GM21423 (cell line): ENCODE data around the gene RGMB.

Experiments
- ATAC-seq: cut with Tn5 transposase; IDR thresholded peaks from one replicate; pipeline ENCODE4 v1.9.1; 2021; ENCODE audit warnings: mild to moderate bottlenecking, moderate library complexity; ENCODE audit not compliant: unreplicated experiment

Gene RGMB

DNA sequence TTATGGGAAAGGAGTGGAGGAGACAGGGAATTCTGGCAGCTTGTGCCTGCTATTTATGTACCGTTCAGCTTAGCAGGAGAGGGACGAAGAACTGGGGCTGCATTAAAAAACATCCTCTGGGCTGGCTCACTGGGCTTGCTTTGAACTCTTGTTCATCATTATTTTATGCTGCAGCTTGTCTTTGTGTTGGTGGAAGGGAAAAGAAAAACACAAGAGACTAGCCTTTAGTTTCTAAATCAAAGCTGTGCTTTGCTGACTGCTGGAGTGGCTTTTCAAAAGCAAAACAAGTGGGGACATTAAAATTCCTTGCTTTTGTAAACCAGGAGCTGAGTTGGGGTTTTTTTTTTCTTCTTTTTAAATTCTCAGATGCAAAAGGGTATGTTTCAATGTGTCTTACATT lies 5.9 kb upstream of the RGMB start:
- ATAC-seq = no peak

- ATAC-seq = peak; percentile 37
Measured at GRCh38 chr5:98768160-98768959, 5.1 kb upstream of the RGMB start.

DNA sequence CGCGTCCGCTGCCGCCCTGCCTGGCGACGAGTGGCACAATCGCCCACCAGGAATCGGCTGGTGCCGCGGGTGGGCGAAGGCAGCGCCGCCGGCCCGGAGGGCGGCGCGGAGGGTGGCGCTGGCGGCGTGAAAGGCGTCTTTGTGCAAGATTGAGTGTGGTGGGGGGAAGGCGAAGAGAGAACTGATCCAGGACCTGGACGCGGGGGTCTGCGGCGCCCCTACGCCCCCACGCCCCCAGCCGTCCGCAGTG lies 4.6 kb upstream of the RGMB start:
- ATAC-seq = no peak

DNA sequence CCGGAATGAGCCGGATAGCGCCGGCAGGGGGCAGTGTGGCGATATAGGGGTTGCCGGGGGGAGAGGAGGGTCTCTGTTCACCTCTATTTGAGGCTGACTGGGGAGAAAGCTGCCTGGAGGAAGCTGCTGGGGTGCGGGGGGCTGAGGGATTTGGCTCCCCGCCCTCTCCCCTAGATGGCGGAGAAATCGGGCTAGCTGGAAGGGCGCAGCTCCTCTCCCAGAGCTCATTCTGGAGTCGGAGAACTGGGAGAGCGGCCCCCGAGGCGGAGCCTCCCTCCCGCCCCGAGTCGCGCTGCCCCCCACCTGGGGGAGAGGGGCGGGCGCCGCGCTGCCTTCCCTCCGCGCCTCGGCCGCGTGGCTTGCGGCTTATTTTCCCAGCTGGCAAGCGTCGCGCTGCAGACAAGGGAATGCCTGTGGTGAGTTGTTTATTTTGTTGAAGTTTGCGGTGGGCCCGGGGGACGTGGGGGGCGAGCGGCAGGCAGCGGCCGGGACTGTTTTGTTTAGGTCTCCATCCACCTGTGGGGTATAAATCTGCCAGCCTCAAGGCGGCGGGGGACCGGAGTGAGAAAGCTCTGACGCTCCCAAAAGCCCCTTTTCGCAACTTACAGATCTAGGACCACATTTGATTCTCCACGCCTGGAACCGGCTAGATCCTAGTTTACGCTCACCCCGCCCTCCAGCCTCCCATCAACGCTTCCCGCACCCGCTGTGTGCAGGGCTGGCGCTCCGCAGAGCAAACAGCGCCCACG lies 4.1 kb upstream of the RGMB start:
- no peak for ATAC-seq

DNA sequence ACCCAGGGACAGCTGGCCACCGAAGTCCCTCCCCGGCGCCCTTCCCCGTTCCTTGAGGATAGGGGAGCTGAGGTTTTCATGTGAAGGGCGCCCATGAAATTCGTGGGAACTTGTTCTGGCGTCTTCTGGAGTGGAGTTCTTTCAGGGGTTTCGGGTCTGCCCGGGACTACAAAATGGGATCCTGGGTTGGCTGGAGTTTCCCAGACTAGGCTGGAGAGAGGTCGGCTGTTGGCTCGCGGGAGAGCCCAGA lies 3.6 kb upstream of the RGMB start:
- ATAC-seq = no peak

DNA sequence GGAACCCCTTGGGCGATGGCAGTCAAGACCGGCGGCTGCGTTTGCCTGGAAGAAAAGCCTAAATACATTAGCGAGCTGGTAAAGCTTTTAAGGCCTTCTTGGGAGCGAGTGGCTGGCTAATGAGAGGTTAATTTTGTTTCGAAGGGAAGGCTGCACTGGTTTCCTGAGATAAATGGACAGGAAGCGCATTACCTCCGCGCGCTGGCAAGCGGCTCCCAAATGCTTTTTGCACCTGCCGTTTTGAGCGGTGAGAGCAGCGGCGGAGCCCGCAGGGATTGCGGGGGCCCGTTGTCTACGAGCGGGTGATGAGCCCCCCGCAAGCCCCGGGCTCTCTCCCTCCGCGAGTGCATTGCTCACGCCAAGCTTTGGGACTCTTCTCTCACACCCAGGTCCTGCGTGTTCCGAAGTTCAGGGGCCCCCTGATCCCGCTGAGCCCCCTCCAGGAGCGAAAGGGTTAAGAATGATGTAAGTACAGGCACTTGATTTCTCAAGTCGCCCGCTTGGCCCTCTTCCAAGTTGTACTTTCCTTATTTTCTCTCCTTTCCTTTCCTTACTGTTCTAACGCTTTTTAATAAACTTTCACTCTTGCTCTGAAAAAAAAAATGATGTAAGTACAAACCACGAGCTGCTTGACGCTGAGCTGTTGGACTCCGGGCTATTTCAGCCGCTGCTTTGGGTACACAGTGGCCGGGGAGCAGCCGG lies 3.1 kb upstream of the RGMB start:
- no peak for ATAC-seq

DNA sequence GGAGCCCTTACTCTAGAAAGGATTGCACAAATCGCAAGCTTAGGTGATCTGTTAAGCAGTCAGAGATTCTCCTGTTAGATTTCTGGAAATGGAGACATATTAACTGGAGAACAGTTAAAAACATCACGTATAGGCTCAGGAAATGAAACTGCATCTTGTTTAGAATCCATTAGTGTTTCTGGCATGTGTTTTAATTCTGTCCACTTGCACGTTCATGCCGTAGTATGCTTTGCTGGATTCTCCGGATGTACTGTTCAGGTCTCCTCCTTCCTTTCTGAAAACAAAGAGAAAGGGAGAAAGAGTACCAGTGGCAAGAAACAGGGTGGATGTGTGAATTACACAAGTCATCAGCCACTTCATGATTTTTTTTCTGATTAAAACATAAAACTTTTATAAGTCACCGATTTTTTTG lies 2.5 kb upstream of the RGMB start:
- no peak for ATAC-seq

GRCh38 chr5:98771382-98772109 lies 1.9 kb upstream of the RGMB start:
- peak; percentile 16 for ATAC-seq

DNA sequence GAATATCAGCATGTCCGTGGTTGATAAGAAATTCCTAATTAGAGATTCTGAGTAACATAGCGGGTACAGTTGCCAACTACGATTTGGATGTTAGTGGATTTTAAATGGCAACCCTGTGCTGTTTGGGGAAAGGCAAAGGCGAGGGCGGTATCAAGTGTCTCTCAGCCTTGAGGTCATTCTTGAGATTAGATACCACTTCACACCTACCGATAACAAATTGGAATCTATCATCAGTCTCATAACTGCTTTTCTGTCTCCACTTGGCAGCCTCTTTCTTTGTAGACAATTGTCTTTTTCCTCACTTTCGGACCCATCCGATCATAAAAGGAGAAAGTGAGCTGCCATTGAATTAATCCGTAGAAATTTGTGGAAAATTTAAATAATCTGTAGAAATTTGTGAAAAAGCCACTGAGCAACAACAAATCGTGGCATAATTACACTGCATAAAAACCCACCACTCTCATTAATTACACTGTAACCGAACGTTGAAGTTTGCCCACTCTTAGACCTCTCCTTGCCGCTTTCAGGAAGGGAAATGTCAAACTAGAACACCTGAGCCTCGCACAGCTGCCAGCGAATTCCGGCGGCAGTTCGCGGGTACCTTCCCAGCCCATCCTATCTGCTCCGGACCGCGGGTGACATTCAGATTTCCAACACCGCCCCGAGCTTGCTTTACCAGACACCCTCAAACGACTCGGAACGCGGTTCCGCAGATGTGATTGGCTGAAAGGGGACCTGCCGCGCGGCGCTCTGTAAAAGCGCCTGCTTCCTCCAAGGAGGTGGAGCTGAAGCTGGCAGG lies 849 bp upstream of the RGMB start:
- ATAC-seq = no peak

GRCh38 chr5:98773214-98773463 lies 324 bp upstream of the RGMB start:
- no peak for ATAC-seq

DNA sequence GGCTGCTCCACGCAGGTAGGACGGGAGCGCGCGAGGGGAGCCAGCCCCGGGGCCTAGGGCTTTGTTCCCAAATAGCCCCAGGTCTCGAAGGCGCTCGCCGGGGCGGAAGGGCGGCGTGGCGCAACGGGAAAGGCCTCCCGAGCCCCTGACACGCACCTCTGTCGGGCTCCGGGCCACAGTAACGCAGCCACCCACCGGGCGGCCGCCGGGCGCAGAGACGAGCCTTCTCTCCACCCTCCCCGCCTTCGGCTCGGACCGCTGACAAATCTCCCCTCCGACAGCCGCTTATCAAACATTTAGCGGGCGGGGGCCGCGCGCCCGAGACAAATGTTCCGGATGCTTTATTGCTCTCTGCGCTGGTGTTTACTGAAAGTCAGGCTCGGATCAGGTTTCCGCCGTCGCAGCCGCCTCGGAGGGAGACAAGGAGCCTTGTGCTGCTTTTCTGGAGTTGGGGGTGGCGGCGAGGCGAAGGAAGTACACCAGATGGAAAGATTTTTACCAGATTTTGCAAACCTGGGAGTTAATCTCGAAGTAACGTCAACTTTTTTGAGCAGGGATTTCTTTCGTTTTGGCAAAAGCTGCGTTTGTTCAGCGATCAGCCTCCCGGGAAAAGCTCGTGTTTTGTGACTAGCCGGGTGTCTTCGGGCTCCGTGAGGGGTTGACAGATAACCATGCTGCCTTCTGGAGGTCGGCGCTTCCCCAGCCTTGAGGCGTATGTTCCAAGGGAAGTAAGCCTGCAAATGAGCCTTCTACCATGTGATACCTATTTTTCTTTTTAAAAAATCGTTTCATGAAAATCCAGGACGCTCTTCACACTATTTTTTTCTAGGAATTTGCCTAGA lies 950 bp downstream of the RGMB start:
- peak; percentile 27 for ATAC-seq

GRCh38 chr5:98775246-98776065 lies 2.0 kb downstream of the RGMB start:
- ATAC-seq = no peak

- ATAC-seq = no peak
Measured at GRCh38 chr5:98776066-98776705, 2.7 kb downstream of the RGMB start.

DNA sequence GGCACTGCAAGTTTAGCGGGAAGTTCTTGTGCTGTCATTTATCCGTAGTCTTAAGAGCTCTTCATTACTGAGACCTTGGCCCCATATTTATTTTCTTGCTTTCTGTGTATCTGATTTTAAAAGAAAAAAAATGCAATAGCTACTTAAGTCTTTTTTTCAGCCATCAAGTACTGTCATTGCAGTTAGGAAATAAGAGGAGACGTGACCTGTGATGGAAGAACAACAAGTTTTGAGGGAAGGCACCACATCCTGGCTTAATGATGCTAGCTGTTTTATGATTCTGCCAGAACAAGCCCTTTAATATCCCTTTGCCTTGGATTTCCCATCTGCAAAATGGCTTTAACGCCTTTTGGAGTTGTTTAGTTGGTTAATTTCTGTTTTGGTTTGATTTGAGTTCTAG lies 3.8 kb downstream of the RGMB start:
- no peak for ATAC-seq

DNA sequence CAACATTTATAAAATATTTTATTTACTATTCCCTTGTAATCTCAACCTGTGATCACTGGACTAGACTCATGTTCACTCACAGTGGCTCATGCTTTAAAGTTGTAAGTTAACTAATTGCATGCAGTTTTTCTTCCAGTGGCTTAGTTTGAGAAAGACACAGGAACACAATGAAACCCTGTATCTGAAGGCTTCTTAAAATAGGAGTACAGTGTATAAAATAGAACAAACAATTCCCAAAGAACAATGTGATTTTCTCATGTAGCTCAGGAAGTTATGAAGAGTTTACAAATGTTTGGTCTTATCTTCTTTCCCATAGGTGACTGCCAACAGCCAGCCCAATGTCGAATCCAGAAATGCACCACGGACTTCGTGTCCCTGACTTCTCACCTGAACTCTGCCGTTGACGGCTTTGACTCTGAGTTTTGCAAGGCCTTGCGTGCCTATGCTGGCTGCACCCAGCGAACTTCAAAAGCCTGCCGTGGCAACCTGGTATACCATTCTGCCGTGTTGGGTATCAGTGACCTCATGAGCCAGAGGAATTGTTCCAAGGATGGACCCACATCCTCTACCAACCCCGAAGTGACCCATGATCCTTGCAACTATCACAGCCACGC lies 5.9 kb downstream of the RGMB start:
- ATAC-seq = no peak

DNA sequence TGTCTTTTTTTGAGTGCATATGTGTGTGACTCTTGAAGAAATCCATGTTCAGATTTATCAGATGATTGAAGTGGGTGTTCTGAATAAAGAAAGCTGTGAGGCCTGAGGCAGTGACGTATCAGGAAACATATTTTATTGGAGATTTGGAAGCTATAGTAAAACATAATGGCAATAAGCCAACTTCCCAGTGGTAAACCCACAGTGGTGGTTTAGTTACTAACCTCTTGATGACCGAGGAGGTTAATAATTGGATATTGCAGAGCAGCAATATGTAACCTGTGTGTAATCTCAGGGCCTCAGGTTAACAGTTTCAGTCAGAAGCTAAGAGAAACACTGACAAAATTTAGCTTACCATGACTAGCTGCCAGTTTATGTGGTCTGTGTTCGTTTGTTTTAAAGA lies 6.9 kb downstream of the RGMB start:
- ATAC-seq = peak; percentile 49

- no peak for ATAC-seq
Measured at GRCh38 chr5:98781520-98781919, 8.1 kb downstream of the RGMB start.

- ATAC-seq = no peak
Measured at GRCh38 chr5:98781964-98782363, 8.5 kb downstream of the RGMB start.
